ENCODE data around the gene NIT1.

GRCh38 chr1:161100556-161100955 lies 17.3 kb upstream of the NIT1 start:
- TF ChIP-seq, protein P1, sequence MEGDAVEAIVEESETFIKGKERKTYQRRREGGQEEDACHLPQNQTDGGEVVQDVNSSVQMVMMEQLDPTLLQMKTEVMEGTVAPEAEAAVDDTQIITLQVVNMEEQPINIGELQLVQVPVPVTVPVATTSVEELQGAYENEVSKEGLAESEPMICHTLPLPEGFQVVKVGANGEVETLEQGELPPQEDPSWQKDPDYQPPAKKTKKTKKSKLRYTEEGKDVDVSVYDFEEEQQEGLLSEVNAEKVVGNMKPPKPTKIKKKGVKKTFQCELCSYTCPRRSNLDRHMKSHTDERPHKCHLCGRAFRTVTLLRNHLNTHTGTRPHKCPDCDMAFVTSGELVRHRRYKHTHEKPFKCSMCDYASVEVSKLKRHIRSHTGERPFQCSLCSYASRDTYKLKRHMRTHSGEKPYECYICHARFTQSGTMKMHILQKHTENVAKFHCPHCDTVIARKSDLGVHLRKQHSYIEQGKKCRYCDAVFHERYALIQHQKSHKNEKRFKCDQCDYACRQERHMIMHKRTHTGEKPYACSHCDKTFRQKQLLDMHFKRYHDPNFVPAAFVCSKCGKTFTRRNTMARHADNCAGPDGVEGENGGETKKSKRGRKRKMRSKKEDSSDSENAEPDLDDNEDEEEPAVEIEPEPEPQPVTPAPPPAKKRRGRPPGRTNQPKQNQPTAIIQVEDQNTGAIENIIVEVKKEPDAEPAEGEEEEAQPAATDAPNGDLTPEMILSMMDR (IDR thresholded peaks at IDR 0.05), result no peak
- TF ChIP-seq EZH2 (IDR thresholded peaks at IDR 0.05; ENCODE audit: borderline replicate concordance, insufficient read depth, low read depth, low read length, poor library complexity, severe bottlenecking), result no peak
